Measurements from ENCODE around the gene TBC1D1. TPM values are rescaled to one million over a fixed set of nuclear protein-coding genes. Genes with fewer than 3 reads are reported as not detected.

The TBC1D1 gene
- total RNA-seq, 1 donor from 2014 or later, result 96.0 TPM

DNA sequence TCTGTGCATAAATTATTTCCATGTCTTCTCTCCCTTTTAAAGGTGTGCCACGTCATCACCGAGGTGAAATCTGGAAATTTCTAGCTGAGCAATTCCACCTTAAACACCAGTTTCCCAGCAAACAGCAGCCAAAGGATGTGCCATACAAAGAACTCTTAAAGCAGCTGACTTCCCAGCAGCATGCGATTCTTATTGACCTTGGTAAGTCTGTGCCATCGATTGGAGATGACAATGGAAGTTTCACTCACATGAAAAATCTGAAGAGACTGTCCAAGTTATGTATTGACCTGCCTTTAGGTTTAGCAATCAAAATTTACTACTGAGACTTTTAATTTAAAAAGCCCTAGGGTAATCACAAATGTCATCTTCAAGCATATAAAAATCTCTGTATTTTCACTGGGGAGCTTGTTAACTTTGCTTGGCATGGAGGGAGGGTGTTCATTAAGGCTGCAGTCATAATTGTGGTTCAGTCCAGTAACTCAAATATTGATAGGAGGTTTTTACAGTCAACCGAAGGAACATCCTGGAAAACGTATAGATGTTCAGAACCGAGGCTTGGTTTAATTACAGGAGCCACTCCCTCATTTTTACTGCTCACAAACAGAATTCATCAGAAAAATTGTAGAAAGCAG, 212.2 kb downstream of the TBC1D1 start:
- H3K9me3 ChIP-seq, result no peaks in the 10 kb centered on the region
- no peaks in the 10 kb centered on the region for H3K36me3 ChIP-seq
- no peak overlapping the region for H3K4me3 ChIP-seq
- H3K27me3 ChIP-seq, result no peaks in the 10 kb centered on the region
- DNase-seq (ENCODE audit: extremely low spot score in 2 of 2), result no peak
- peaks cover 20% of the 10 kb centered on the region for H3K4me1 ChIP-seq
- TF ChIP-seq POLR2AphosphoS5 (IDR thresholded peaks at IDR 0.05; ENCODE audit: insufficient read depth in 1 of 2, low read depth in 1 of 2), result no peak
- intact Hi-C loops (cut with DNase I), result no loop called here
- no peak overlapping the region for H3K27ac ChIP-seq

DNA sequence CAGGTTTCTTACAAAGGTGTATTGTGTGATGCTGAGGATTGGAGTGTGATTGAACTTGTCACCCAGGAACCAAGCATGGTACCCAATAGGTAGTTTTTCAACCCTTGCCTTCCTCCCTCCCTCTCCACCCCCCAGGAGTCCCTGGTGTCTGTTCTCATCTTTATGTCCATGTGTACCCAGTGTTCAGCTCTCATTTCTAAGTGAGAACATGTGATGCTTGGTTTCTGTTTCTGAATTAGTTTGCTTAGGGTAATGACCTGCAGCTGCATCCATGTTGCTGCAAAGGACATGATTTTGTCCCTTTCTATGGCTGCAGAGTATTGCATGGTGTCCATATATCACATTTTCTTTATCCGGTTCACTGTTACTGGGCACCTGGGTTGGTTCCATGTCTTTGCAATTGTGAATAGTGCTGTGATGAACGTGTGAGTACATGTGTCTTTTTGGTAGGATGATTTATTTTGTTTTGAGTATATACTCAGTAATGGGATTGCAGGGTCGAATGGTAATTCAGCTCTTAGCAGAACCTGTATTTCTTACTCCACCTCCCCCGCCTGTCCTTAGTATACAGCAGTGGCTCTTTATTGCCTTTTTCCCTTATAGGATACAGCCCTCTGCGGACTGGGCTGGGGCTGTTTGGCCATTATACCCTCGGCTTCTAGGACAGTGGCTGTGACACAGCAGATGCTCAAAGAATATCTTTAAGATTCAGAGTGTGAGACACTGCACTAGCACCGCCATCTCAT, 214.8 kb downstream of the TBC1D1 start:
- intact Hi-C loops (cut with DNase I), result no loop called here
- Histone ChIP-seq H3K4me3 (no peak overlapping the region), H3K4me1 (peaks cover 5% of the 10 kb centered on the region)

DNA sequence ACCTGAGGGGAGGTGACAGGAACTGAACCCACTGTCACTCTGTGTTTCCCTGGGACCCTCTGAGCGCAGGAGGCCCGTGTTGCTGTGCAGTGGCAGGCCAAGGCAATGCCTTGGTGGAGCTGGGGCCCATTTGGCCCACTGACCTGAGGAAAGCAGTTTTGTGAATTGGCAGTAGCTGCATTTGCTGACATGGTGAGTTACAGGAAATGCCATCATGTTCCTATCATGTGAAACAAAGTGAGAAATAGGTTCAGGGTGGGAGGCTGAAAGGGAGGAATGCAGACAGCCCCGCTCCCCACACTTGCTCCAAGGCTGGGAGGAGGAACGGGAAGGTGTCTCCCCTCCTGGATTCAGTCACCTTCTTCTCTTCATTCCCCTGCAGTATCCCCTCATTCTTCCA, 215.4 kb downstream of the TBC1D1 start:
- Histone ChIP-seq H3K27ac (no peak overlapping the region), H3K27me3 (no peaks in the 10 kb centered on the region), H3K36me3 (peaks cover 0 to 7% of the 10 kb centered on the region in 2 donors), H3K9me3 (no peaks in the 10 kb centered on the region), H3K4me1 (no peaks in the 10 kb centered on the region), H3K4me3 (no peak overlapping the region)
- intact Hi-C loops (cut with DNase I), result no loop called here
- no peak for DNase-seq (ENCODE audit: extremely low spot score in 2 of 2)
- TF ChIP-seq POLR2A (IDR thresholded peaks at IDR 0.05) (no peak), POLR2AphosphoS5 (IDR thresholded peaks at IDR 0.05; ENCODE audit: insufficient read depth in 1 of 2, low read depth in 1 of 2) (no peak)
- TF ChIP-seq, protein P1, sequence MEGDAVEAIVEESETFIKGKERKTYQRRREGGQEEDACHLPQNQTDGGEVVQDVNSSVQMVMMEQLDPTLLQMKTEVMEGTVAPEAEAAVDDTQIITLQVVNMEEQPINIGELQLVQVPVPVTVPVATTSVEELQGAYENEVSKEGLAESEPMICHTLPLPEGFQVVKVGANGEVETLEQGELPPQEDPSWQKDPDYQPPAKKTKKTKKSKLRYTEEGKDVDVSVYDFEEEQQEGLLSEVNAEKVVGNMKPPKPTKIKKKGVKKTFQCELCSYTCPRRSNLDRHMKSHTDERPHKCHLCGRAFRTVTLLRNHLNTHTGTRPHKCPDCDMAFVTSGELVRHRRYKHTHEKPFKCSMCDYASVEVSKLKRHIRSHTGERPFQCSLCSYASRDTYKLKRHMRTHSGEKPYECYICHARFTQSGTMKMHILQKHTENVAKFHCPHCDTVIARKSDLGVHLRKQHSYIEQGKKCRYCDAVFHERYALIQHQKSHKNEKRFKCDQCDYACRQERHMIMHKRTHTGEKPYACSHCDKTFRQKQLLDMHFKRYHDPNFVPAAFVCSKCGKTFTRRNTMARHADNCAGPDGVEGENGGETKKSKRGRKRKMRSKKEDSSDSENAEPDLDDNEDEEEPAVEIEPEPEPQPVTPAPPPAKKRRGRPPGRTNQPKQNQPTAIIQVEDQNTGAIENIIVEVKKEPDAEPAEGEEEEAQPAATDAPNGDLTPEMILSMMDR (IDR thresholded peaks at IDR 0.05), result no peak

More for the DNA sequence above, 214.8 kb downstream of the TBC1D1 start:
- no peaks in the 10 kb centered on the region for H3K9me3 ChIP-seq
- H3K27me3 ChIP-seq, result no peaks in the 10 kb centered on the region
- TF ChIP-seq, protein P1 (IDR thresholded peaks at IDR 0.05), result no peak
- no peak for TF ChIP-seq POLR2AphosphoS5 (IDR thresholded peaks at IDR 0.05; ENCODE audit: insufficient read depth in 1 of 2, low read depth in 1 of 2)
- no peak for TF ChIP-seq POLR2A (IDR thresholded peaks at IDR 0.05)
- no peak overlapping the region for H3K27ac ChIP-seq
- peaks cover 0 to 7% of the 10 kb centered on the region in 2 donors for H3K36me3 ChIP-seq
- DNase-seq (ENCODE audit: extremely low spot score in 2 of 2), result no peak

DNA sequence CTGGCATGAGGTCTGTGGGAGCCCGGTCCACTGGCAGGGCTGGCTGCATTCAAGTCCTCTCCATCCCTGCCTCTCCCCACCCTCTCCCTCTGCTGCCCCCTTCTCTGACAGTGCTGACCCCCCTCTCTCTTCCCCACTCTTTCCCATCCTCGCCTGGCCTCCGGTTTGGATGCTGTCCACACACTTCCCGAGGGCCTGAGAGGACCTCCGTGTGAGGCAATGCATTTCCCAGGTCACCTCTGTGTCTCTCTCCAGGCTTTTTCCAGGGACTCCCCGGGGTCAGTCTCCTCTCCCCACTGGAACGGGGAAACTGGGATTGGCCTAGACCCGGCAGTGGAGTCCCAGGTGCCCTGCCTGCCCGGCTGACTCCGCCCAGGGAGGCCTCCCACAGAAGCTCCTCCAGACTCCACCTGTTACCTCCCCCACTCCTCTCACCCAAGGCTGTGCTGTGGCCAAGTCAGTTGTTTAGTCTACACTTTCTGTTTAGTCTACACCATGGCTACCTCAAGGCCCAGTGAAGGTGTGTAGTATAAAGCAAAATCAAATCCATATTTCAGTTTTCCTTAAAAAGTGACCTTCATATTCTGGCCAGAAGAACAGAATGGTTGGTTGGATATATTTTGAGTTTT, 216.1 kb downstream of the TBC1D1 start:
- H3K27ac ChIP-seq, result no peak overlapping the region
- no peaks in the 10 kb centered on the region for H3K4me1 ChIP-seq
- no peak overlapping the region for H3K4me3 ChIP-seq
- intact Hi-C loops (cut with DNase I), result no loop called here
- H3K36me3 ChIP-seq, result peaks cover 0 to 7% of the 10 kb centered on the region in 2 donors
- DNase-seq (ENCODE audit: extremely low spot score in 2 of 2), result no peak
- H3K9me3 ChIP-seq, result no peaks in the 10 kb centered on the region
- no peaks in the 10 kb centered on the region for H3K27me3 ChIP-seq
- TF ChIP-seq POLR2A (IDR thresholded peaks at IDR 0.05) (no peak), POLR2AphosphoS5 (IDR thresholded peaks at IDR 0.05; ENCODE audit: insufficient read depth in 1 of 2, low read depth in 1 of 2) (no peak)
- TF ChIP-seq, protein P1 (IDR thresholded peaks at IDR 0.05), result no peak

DNA sequence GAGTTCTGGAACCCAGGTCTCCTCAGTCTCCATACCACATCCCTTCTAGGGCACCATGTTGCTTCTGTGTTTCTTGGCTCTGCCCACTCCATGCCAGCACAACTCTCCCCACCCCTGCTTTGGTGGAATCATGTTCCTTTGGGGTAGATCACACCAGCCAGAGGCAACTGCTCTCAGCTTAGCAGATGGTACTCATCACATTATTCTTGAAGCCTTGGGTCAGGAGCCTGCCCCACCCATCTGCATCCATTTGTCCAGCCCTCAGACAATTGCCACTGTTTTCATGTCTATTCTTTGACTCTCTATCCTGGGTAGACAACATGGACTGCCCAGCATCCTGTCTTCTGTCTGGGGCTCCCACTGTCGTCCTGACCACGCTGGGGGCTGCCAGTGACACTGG, 216.9 kb downstream of the TBC1D1 start:
- Histone ChIP-seq H3K36me3 (peaks cover 0 to 7% of the 10 kb centered on the region in 2 donors), H3K9me3 (no peaks in the 10 kb centered on the region), H3K27ac (no peak overlapping the region), H3K4me3 (no peak overlapping the region), H3K4me1 (no peaks in the 10 kb centered on the region), H3K27me3 (no peaks in the 10 kb centered on the region)
- TF ChIP-seq, protein P1 (IDR thresholded peaks at IDR 0.05), result no peak
- TF ChIP-seq POLR2A (IDR thresholded peaks at IDR 0.05) (no peak), POLR2AphosphoS5 (IDR thresholded peaks at IDR 0.05; ENCODE audit: insufficient read depth in 1 of 2, low read depth in 1 of 2) (no peak)
- intact Hi-C loops (cut with DNase I), result no loop called here
- DNase-seq (ENCODE audit: extremely low spot score in 2 of 2), result no peak

Data from vagina (tissue), 2 donors.